GM12878 (cell line): ENCODE measurements around the gene FGF14. TPM values are rescaled to one million over a fixed set of nuclear protein-coding genes. Genes with fewer than 3 reads are reported as not detected.

ENCODE experiments used
- ATAC-seq: fragments of 200-7000 bp; cut with Tn5 transposase; 3 replicates; pipeline ENCODE4 v1.9.1; 2020; ENCODE audit warnings: mild to moderate bottlenecking, moderate library complexity
- BruUV-seq: library from RNA; stranded (reverse); fragments of 400-500 nt; replicated peaks from 2 replicates; lab custom pipeline; 2021; lab: Mats Ljungman, UMichigan
- CTCF ChIA-PET: fragments of 300-600 bp; sonication (Branson Sonifier 250); formaldehyde crosslinking; extraction: SDS; loops from one replicate; lab custom pipeline; 2021; ENCODE audit warnings: inconsistent platforms; lab: Yijun Ruan, JAX
- POLR2A ChIA-PET: fragments of 350-600 bp; formaldehyde crosslinking; extraction: SDS; loops from one replicate; lab custom pipeline; 2021; ENCODE audit warnings: inconsistent platforms; lab: Charles Lee
- RAD21 ChIA-PET: fragments of 300-600 bp; sonication (Branson Sonifier 250); formaldehyde crosslinking; loops from one replicate; lab custom pipeline; 2023; ENCODE audit warnings: antibody characterized with exemption; ENCODE audit not compliant: unreplicated experiment; lab: Charles Lee
- SMC1A ChIA-PET: fragments of 300-600 bp; sonication (Branson Sonifier 250); formaldehyde crosslinking; loops from one replicate; lab custom pipeline; 2023; ENCODE audit not compliant: unreplicated experiment, uncharacterized antibody; lab: Charles Lee
- DNase-seq: peaks from one replicate; pipeline ENCODE4 v3.0.0-alpha.2; 2011; ENCODE audit warnings: low read depth, low spot score
- FAIRE-seq: peaks from 3 replicates; lab custom pipeline; 2011; peaks lifted over from hg19 to GRCh38; lab: Jason Lieb, UNC
- H2AFZ ChIP-seq: 2 replicates; pipeline ENCODE4 v1.6.0; 2011; ENCODE audit warnings: low read depth, low read length, control low read depth; ENCODE audit not compliant: control insufficient read depth
- H3K27ac ChIP-seq: 2 replicates; pipeline ENCODE4 v1.5.1; 2011; ENCODE audit warnings: control low read depth; ENCODE audit not compliant: control insufficient read depth, insufficient read depth
- H3K27me3 ChIP-seq, 2 experiments: replicated peaks in 1 of 2; 2 replicates each; pipeline versions ENCODE4 v1.6.0 to v1.6.1; 2011; ENCODE audit warnings: low read length in 1 of 2; ENCODE audit not compliant: control insufficient read depth in 2 of 2, insufficient read depth in 2 of 2
- H3K36me3 ChIP-seq, 2 experiments: 2 replicates each; pipeline ENCODE4 v1.5.1; 2011; ENCODE audit warnings: low read length in 1 of 2; ENCODE audit not compliant: control insufficient read depth in 2 of 2, insufficient read depth in 2 of 2
- H3K4me1 ChIP-seq: 2 replicates; pipeline ENCODE4 v1.6.1; 2011; ENCODE audit warnings: mild to moderate bottlenecking, low read length, moderate library complexity, mixed read lengths; ENCODE audit not compliant: control insufficient read depth, insufficient read depth
- H3K4me2 ChIP-seq: 2 replicates; pipeline ENCODE4 v1.6.0; 2011; ENCODE audit warnings: control low read depth; ENCODE audit not compliant: control insufficient read depth, insufficient read depth
- H3K4me3 ChIP-seq: fragments of 200-600 bp; sonication (generic); 2 replicates; pipeline ENCODE4 v1.5.1; 2016
- H3K79me2 ChIP-seq: 2 replicates; pipeline ENCODE4 v1.6.0; 2011; ENCODE audit warnings: low read length; ENCODE audit not compliant: control insufficient read depth, insufficient read depth
- H3K9ac ChIP-seq: 2 replicates; pipeline ENCODE4 v1.8.0; 2011; ENCODE audit warnings: low read length, control low read depth, mixed read lengths; ENCODE audit not compliant: control insufficient read depth, insufficient read depth
- H3K9me3 ChIP-seq: replicated peaks from 3 replicates; pipeline ENCODE4 v1.5.1; 2011; ENCODE audit warnings: mild to moderate bottlenecking, low read length; ENCODE audit not compliant: control insufficient read depth, insufficient read depth
- H4K20me1 ChIP-seq: 2 replicates; pipeline ENCODE4 v1.6.0; 2011; ENCODE audit not compliant: control insufficient read depth, insufficient read depth
- BCL3 ChIP-seq: IDR thresholded peaks from 2 replicates; pipeline ENCODE4 v1.6.1; 2011; ENCODE audit warnings: borderline replicate concordance, low read depth, mild to moderate bottlenecking, moderate library complexity, low read length; ENCODE audit not compliant: insufficient read depth, poor library complexity, severe bottlenecking
- EP300 ChIP-seq, 2 experiments: fragments of 150-350 bp in 1 of 2; IDR thresholded peaks; 2 replicates each; pipeline ENCODE4 v1.6.1; 2011 to 2012; ENCODE audit warnings: low read depth in 2 of 2, low read length in 2 of 2, borderline replicate concordance in 1 of 2, improper control_type of control experiment in 1 of 2, inconsistent platforms in 1 of 2; ENCODE audit not compliant: control insufficient read depth in 1 of 2
- GATAD2B ChIP-seq: fragments of 450-650 bp; conservative IDR thresholded peaks from 2 replicates; pipeline ENCODE4 v1.6.1; 2017; ENCODE audit warnings: low read depth, mild to moderate bottlenecking, moderate library complexity
- JUND ChIP-seq: IDR thresholded peaks from 2 replicates; pipeline ENCODE4 v1.6.1; 2012; ENCODE audit warnings: low read depth, mild to moderate bottlenecking, low read length, improper control_type of control experiment, moderate library complexity
- NFIC ChIP-seq: IDR thresholded peaks from 2 replicates; pipeline ENCODE4 v1.6.1; 2012; ENCODE audit warnings: low read depth, mild to moderate bottlenecking, inconsistent platforms, low read length, moderate library complexity
- NFYB ChIP-seq: IDR thresholded peaks from 2 replicates; pipeline ENCODE4 v1.6.1; 2011; ENCODE audit warnings: low read depth, mild to moderate bottlenecking, low read length, improper control_type of control experiment, moderate library complexity; ENCODE audit not compliant: insufficient read depth
- NR2F1 ChIP-seq: fragments of 450-650 bp; conservative IDR thresholded peaks from 2 replicates; pipeline ENCODE4 v1.6.1; 2017; ENCODE audit warnings: mild to moderate bottlenecking
- PKNOX1 ChIP-seq: fragments of 450-650 bp; IDR thresholded peaks from 2 replicates; pipeline ENCODE4 v1.6.1; 2016; ENCODE audit warnings: mild to moderate bottlenecking
- PML ChIP-seq: IDR thresholded peaks from 2 replicates; pipeline ENCODE4 v1.6.1; 2012; ENCODE audit warnings: low read length, inconsistent platforms
- RAD51 ChIP-seq: fragments of 450-650 bp; IDR thresholded peaks from 2 replicates; pipeline ENCODE4 v1.6.1; 2016; ENCODE audit warnings: moderate library complexity, mild to moderate bottlenecking, inconsistent platforms
- RB1 ChIP-seq: fragments of 450-650 bp; formaldehyde crosslinking; IDR thresholded peaks from 2 replicates; pipeline ENCODE4 v1.6.1; 2017; ENCODE audit warnings: mild to moderate bottlenecking, borderline replicate concordance
- RCOR1 ChIP-seq: conservative IDR thresholded peaks from 2 replicates; pipeline ENCODE4 v1.6.1; 2012; ENCODE audit warnings: low read depth, low read length, improper control_type of control experiment
- SREBF1 ChIP-seq: IDR thresholded peaks from 2 replicates; pipeline ENCODE4 v1.6.1; 2012; ENCODE audit warnings: mild to moderate bottlenecking, low read length
- STAT3 ChIP-seq: IDR thresholded peaks from 2 replicates; pipeline ENCODE4 v1.6.1; 2011; ENCODE audit warnings: low read depth, low read length, improper control_type of control experiment
- ZNF274 ChIP-seq: IDR thresholded peaks from one replicate; pipeline ENCODE4 v1.8.0; 2011; ENCODE audit not compliant: insufficient read length, insufficient read depth
- WGBS: methylation state at CpG from one replicate; pipeline ENCODE4 v1.1.6; 2016; ENCODE audit warnings: low lambda C conversion rate; ENCODE audit not compliant: insufficient replicate concordance, insufficient coverage; ENCODE audit errors: missing lambda C conversion rate; 5-methylcytosine and 5-hydroxymethylcytosine counted together
- in situ Hi-C: fragments of 300-500 bp; cut with MboI; formaldehyde crosslinking; loops from 9 replicates; pipeline ENCODE4 v1.14.3; 2018; ENCODE audit warnings: mixed read lengths
- intact Hi-C: fragments of 100-400 bp; cut with micrococcal nuclease; formaldehyde crosslinking; loops from one replicate; pipeline ENCODE4 v1.14.2; 2022; ENCODE audit not compliant: unreplicated experiment
- polyA plus RNA-seq, 11 experiments: library from polyadenylated mRNA; depleted of rRNA in 4 of 11; unstranded in 6 of 11; stranded (reverse) in 5 of 11; fragments of >200 nt; fragmentation: Nextera tagmentation in 4 of 11; fragmentation: Illumina TruSeq in 1 of 11; extraction: Ambion mirVana in 4 of 11; extraction: Trizol in 1 of 11; gene quantifications; 1 replicate in 1 of 11; 2 replicates in 10 of 11; pipeline versions ENCODE4 v1.2.1 to v1.2.3, GENCODE V29; 2011 to 2016; ENCODE audit warnings: inconsistent platforms in 2 of 11, missing spikeins in 2 of 11, low read depth in 1 of 11
- total RNA-seq, 4 experiments: library from RNA; depleted of rRNA in 3 of 4; stranded (reverse); fragments of >200 nt in 3 of 4; fragmentation: Illumina TruSeq in 1 of 4; extraction: Trizol in 1 of 4; gene quantifications; 2 replicates each; pipeline versions ENCODE4 v1.2.1 to v1.2.3, GENCODE V29; 2013 to 2021
- TF ChIP-seq, protein P1 (sequence below): fragments of 450-650 bp; IDR thresholded peaks from 2 replicates; pipeline ENCODE4 v1.6.1; 2017; ENCODE audit warnings: antibody characterized with exemption, mild to moderate bottlenecking, moderate library complexity

FGF14 gene
- total and polyA plus RNA-seq, 10 of the 15 experiments (the other 5 are each of a cell fraction or from before 2014, with no cell fraction given) = under 0.01 to 0.44 (median 0.04) TPM

DNA sequence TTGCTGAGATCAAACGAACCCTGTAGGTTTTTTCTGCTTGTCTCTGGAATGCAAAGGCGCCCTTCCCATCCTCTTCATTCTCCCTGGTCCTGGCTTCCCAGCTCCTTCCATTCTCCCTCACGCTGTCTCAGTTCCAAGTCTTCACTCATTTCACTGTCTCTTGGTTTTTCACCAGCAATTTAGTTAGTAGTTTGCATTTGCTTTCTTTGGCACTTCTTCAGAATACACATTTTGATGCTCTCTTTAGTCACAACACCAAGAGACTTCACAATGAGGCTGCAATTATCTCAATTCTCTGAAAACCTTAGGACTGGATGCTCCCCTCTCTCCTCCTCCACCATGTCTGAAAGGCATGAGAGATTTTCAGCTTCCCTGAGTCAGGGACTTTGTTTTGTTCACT lies 470.7 kb downstream of the FGF14 start (continued):
- no peak for TF ChIP-seq NFYB

GRCh38 chr13:101930331-101930730 lies 471.5 kb downstream of the FGF14 start:
- H3K4me3 ChIP-seq = no peak overlapping the region
- no peaks in the 10 kb centered on the region for H3K27me3 ChIP-seq
- no TSS peak for BruUV-seq
- H3K79me2 ChIP-seq = no peaks in the 10 kb centered on the region
- no peak overlapping the region for H3K4me2 ChIP-seq
- no peak overlapping the region for H3K9ac ChIP-seq
- in situ Hi-C loops = no loop called here
- H3K9me3 ChIP-seq = no peaks in the 10 kb centered on the region
- ChIA-PET CTCF (no interaction called here), SMC1A (interaction anchor here (1.2 kb wide), 1 partner anchor 9 kb away, joined by 3 read pairs; no protein-coding TSS in a partner anchor), RAD21 (no interaction called here), POLR2A (no interaction called here)
- DNase-seq (no peak), ATAC-seq (no peak), FAIRE-seq (no peak)
- intact Hi-C loops = no loop called here
- no peaks in the 10 kb centered on the region for H3K36me3 ChIP-seq
- H4K20me1 ChIP-seq = no peaks in the 10 kb centered on the region
- no peak overlapping the region for H2AFZ ChIP-seq
- TF ChIP-seq RB1 (no peak), BCL3 (no peak), ZNF274 (no peak), GATAD2B (no peak), STAT3 (no peak), EP300 (IDR thresholded peaks at IDR 0.05; ENCODE audit: borderline replicate concordance in 1 of 2, control insufficient read depth in 1 of 2, low read depth in 2 of 2, low read length in 2 of 2) (no peak), JUND (no peak), PML (no peak), RCOR1 (no peak), NR2F1 (no peak), SREBF1 (no peak), NFIC (no peak), PKNOX1 (no peak), RAD51 (no peak)
- TF ChIP-seq, protein P1, sequence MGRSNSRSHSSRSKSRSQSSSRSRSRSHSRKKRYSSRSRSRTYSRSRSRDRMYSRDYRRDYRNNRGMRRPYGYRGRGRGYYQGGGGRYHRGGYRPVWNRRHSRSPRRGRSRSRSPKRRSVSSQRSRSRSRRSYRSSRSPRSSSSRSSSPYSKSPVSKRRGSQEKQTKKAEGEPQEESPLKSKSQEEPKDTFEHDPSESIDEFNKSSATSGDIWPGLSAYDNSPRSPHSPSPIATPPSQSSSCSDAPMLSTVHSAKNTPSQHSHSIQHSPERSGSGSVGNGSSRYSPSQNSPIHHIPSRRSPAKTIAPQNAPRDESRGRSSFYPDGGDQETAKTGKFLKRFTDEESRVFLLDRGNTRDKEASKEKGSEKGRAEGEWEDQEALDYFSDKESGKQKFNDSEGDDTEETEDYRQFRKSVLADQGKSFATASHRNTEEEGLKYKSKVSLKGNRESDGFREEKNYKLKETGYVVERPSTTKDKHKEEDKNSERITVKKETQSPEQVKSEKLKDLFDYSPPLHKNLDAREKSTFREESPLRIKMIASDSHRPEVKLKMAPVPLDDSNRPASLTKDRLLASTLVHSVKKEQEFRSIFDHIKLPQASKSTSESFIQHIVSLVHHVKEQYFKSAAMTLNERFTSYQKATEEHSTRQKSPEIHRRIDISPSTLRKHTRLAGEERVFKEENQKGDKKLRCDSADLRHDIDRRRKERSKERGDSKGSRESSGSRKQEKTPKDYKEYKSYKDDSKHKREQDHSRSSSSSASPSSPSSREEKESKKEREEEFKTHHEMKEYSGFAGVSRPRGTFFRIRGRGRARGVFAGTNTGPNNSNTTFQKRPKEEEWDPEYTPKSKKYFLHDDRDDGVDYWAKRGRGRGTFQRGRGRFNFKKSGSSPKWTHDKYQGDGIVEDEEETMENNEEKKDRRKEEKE = no peak
- WGBS = 0% methylated on average over 2 of the region's 2 CpGs
- H3K4me1 ChIP-seq = no peaks in the 10 kb centered on the region
- H3K27ac ChIP-seq = no peak overlapping the region
